DMS 273 (cell line): ENCODE measurements around the gene TRIO.

Experiments
- DNase-seq: peaks from one replicate; lab custom pipeline; 2025; ENCODE audit not compliant: unreplicated experiment; lab: John Stamatoyannopoulos, UW

TRIO gene

DNA sequence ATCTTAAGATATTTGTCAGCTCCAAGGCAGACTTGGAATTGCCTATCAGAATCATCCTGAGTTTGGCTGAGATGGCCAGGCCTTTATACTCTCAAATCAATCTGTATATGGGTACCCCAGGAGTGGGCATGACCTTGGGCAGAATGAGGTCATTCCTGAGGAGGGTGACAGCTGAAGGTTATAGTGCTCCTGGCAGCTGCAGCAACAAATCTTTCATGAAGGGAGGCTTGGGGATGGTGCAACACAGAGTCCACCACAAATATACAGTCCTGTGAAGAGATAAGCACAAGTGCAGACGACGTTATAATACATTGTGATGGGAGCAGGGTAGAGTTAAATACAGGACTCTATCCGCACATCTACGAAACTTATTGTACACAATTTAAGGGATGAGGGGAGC lies 21.1 kb upstream of the TRIO start:
- no peak for DNase-seq

GRCh38 chr5:14123551-14123950 lies 19.6 kb upstream of the TRIO start:
- no peak for DNase-seq

- peak; percentile 33 for DNase-seq
These were observed 19.1 kb upstream of the TRIO start for GRCh38 chr5:14123974-14124482.

GRCh38 chr5:14125262-14125661 lies 17.9 kb upstream of the TRIO start:
- DNase-seq: no peak

GRCh38 chr5:14127587-14127986 lies 15.6 kb upstream of the TRIO start:
- no peak for DNase-seq

DNA sequence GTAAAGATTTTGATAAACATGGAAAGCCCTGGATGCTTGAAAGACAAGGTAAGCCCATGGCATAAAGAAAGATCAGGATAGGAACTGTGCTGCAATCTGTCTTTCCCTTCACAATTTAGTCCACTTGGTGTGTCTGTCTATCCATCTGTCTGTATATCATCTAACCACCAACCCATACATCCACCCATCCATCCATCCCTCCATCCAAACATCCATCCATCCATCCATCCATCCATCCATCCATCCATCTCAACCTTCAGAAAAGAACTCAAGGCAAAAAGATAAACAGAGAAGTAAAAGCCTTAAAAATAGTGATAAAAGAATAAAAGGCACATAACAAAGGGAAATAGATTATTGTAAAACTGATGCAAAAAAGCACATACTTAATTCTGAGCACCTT lies 15.1 kb upstream of the TRIO start:
- no peak for DNase-seq

DNA sequence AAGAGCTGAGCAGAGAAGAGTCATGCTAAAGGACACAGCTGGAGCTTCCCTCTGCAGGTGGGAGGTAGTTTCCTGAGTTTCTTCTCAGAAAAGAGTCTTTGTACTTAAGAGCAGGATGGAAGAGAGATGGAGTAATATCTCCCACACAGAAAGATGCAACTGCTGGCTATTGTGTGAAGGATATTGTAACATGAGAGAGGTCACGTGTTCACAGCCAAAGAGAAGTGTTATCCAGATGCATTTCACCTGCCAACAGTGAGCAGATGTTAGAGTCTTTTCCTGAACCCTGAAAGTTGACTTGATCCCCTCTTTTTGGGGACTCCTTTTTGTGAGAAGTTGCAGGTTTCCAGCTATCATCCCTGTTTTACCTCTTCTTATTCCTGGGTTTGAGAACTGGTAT lies 14.0 kb upstream of the TRIO start:
- no peak for DNase-seq

DNA sequence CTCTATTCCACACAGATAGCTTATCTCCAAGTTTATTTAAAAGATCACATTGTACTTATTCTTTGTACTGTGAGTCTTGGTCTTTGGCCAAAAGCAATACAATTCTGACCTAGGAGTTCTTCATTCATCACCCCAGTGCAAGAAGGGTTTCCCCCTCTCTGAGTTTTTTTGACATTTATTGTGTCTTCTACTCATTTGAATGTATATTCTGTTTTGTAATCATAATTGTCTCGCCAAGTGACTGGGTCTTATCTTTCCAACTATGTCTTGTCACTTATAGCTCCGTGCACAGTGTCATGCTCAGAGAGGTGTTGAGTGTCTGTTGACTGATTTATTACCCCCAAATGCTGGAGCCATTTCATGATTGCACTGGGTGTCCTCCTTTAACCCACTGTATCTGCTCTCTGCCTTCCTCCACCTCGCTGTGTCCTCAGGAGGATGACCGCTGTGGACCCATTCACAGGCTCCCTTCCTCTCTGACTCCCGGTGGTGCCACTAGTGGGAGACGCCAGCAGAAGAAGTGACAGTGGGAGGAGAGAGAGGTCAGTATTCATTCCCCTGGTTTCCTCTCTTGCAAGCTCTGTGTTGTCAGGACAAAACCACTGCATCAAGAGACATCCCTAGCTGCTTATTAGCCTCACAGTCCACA lies 11.2 kb upstream of the TRIO start:
- no peak for DNase-seq

- DNase-seq: no peak
These were observed 9.7 kb upstream of the TRIO start for GRCh38 chr5:14133394-14133793.

- no peak for DNase-seq
These were observed 9.1 kb upstream of the TRIO start for GRCh38 chr5:14134083-14134482.

DNA sequence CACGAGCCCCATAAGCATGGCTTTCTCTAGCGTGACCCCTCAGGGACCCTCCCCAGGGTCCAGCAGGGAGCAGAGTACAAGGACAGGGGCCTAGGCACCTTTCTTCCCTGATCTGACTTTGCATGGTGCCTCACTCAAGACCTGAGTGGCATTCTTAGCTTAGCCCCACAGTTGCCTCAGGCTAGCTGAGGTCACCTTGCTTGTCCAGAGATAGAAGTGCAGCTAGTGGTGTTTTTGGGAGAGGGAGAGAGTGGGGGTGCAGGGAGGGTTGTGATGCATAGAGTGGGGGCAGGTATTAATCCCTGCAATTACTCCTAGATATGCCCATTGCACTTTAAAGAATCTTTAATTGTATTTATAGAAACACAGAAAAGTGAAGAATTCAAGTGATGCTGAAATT lies 8.4 kb upstream of the TRIO start:
- no peak for DNase-seq

GRCh38 chr5:14135621-14136020 lies 7.5 kb upstream of the TRIO start:
- no peak for DNase-seq

- DNase-seq: no peak
These were observed 6.9 kb upstream of the TRIO start for GRCh38 chr5:14136228-14136627.

GRCh38 chr5:14138608-14139540 lies 4.3 kb upstream of the TRIO start:
- peak; percentile 96 for DNase-seq

DNA sequence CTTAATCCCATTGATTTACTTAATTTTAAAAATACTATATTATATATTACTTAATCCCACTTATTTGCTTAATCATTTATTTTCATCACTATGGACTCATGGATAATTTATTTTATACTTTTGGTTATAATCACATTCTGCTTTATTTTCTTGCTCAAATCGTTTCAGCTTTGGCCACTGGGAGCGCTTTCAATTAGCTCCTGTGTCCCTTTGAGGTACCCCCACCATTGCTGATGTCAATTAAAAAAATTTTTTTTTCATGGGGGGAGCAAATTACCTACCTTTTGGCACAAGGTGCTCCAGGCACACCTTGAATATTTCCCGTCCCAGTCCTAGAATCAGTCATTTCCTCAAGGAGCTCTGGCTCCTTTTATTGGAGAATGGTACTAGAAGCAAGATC lies 1.4 kb upstream of the TRIO start:
- DNase-seq: no peak

DNA sequence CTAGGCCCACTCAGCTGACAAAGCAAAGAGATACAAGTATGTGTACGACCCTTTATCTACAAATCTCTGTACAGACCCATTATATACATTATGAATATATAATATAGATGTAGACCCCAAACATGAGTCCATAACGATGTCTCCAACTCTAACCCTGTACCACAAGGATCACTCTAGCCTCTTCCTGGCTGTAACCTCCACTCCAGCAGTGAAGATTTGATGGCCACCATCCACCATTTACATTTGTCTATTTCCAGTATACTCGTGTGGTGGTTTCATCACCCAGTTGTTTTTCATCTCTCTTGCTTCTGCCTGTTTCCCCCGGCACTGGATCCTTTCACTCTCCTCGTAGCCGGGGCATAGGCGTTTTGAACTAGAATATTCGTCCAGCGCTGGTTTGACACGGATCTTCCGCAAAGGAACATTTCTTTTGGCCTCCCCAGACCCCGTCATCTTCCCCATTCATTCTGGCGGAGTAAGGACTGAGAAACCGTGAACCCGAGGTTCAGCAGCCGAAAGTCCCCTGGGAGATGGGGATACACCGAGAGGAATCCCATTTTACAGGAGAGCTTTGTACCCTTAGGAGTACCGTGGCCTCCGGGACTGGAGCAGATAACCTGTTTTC lies 828 bp upstream of the TRIO start:
- DNase-seq: no peak

- DNase-seq: peak; percentile 79
These were observed 351 bp downstream of the TRIO start for GRCh38 chr5:14143546-14143840.

DNA sequence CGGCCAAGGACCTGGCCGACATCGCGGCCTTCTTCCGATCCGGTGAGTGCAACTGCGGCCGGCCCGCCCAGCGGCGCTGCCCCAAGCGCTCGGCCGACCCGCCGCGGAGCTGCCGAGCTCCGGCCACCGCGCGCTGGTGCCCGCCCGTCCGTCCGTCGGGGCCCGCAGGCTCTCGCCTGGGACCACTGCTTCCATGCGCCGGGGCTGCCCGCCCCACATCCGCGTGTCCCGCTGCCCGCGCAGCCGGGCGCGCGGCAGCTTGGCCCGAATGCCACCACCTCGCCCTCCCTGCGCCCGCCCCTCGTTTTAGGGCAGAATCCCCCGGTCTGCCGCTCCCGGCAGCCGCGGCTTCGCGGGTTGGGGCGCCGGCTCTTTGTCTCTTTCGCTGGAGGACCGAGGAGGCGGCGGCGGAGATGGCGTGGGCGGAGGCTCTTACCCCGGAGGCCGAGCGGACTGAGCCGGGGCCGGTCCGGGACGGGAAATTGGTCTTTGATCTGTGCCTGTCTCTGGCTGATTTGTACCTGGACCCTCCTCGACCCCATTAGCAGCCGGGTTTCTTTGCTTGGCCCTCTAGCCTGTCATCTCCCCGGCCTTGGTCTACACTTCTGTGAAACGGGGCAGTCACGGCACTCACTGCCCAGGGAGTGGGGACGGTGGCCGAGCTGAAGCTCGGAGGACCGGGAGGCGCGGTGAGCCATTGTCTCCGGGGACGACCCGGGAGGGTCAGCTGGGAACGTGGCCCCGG lies 871 bp downstream of the TRIO start:
- peak; percentile 71 for DNase-seq

- DNase-seq: peak; percentile 87
These were observed 1.7 kb downstream of the TRIO start for GRCh38 chr5:14144586-14145434.
